ENCODE data around the gene TMEM204. TPM values are rescaled to one million over a fixed set of nuclear protein-coding genes. Genes with fewer than 3 reads are reported as not detected.
A peak's percentile ranks its signal among the peaks of the same experiment; 100 is the strongest.

The TMEM204 gene
- total RNA-seq, 3 donors from 2014 or later (not counting 1 experiment from before 2014, with no cell fraction given), result 3.3 to 14.1 (median 7.8) TPM

DNA sequence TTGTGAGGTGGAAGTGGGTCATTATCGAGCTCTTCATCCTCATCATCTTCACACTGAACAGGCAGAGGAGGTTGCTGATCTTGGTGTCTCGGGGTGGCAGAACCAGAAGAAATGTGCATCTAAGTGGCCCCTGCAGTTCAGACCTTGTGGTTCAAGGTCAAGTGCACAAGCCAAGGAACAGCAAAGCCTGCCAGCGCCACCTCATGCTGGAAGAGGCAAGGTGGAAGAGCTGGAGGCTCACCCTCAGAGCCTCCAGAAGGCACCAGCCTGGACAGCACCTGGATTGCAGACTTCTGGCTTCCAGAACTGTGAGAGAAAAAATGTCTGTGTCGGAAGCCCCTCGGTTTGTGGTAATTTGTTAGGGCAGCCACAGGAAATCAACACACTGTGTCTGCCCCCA, 45.7 kb downstream of the TMEM204 start:
- no peaks in the 10 kb centered on the region for H3K36me3 Mint-ChIP-seq
- no peaks in the 10 kb centered on the region for H3K4me1 Mint-ChIP-seq
- Histone ChIP-seq H3K27me3 (ENCODE audit: control insufficient read depth, insufficient read depth, low read length) (no peaks in the 10 kb centered on the region), H3K36me3 (ENCODE audit: control insufficient read depth, insufficient read depth, low read length) (no peaks in the 10 kb centered on the region), H3K4me3 (ENCODE audit: low read length) (no peak overlapping the region), H3K4me1 (ENCODE audit: control insufficient read depth, insufficient read depth, low read length) (no peaks in the 10 kb centered on the region), H3K27ac (ENCODE audit: low read length) (no peak overlapping the region), H3K9me3 (ENCODE audit: control insufficient read depth, insufficient read depth, low read length) (no peaks in the 10 kb centered on the region)
- no peak overlapping the region for H3K4me3 Mint-ChIP-seq
- H3K27me3 Mint-ChIP-seq (ENCODE audit: low read depth in 2 of 2), result no peaks in the 10 kb centered on the region
- H3K27ac Mint-ChIP-seq, result no peak overlapping the region
- TF ChIP-seq, protein P1, sequence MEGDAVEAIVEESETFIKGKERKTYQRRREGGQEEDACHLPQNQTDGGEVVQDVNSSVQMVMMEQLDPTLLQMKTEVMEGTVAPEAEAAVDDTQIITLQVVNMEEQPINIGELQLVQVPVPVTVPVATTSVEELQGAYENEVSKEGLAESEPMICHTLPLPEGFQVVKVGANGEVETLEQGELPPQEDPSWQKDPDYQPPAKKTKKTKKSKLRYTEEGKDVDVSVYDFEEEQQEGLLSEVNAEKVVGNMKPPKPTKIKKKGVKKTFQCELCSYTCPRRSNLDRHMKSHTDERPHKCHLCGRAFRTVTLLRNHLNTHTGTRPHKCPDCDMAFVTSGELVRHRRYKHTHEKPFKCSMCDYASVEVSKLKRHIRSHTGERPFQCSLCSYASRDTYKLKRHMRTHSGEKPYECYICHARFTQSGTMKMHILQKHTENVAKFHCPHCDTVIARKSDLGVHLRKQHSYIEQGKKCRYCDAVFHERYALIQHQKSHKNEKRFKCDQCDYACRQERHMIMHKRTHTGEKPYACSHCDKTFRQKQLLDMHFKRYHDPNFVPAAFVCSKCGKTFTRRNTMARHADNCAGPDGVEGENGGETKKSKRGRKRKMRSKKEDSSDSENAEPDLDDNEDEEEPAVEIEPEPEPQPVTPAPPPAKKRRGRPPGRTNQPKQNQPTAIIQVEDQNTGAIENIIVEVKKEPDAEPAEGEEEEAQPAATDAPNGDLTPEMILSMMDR (IDR thresholded peaks at IDR 0.05), result no peak
- intact Hi-C loops (cut with micrococcal nuclease), result no loop called here
- H3K9me3 Mint-ChIP-seq, result no peaks in the 10 kb centered on the region
- 66% methylated on average over 5 of the region's 5 CpGs for WGBS (ENCODE audit: insufficient coverage)
- ATAC-seq (no peak), DNase-seq (peak in 1 of 2 donors; percentile 36)

DNA sequence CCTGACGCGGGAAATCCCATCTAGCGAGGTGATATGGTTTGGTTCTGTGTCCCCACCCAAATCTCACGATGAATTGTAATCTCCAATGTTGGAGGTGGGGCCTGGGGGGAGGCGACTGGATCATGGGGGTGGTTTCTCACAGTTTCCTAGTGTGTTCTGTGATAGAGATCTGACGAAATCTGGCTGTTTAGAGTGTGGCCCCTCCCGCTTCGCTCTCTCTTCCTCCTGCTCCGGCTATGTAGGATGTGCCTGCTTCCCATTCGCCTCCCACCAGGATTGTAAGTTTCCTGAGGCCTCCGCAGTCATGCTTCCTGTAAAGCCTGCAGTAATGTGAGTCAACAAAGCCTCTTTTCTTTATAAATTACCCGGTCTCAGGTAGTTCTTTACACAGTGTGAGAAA, 46.8 kb downstream of the TMEM204 start:
- ATAC-seq, result no peak
- Mint-ChIP-seq H3K36me3 (no peaks in the 10 kb centered on the region), H3K27ac (no peak overlapping the region), H3K9me3 (no peaks in the 10 kb centered on the region), H3K4me1 (no peaks in the 10 kb centered on the region), H3K27me3 (ENCODE audit: low read depth in 2 of 2) (no peaks in the 10 kb centered on the region), H3K4me3 (no peak overlapping the region)
- no peaks in the 10 kb centered on the region for H3K36me3 ChIP-seq (ENCODE audit: control insufficient read depth, insufficient read depth, low read length)
- TF ChIP-seq, protein P1 (IDR thresholded peaks at IDR 0.05), result no peak
- no peaks in the 10 kb centered on the region for H3K27me3 ChIP-seq (ENCODE audit: control insufficient read depth, insufficient read depth, low read length)
- DNase-seq, result no peak
- H3K4me1 ChIP-seq (ENCODE audit: control insufficient read depth, insufficient read depth, low read length), result no peaks in the 10 kb centered on the region
- no peak overlapping the region for H3K4me3 ChIP-seq (ENCODE audit: low read length)
- H3K27ac ChIP-seq (ENCODE audit: low read length), result no peak overlapping the region
- intact Hi-C loops (cut with micrococcal nuclease), result no loop called here
- 94% methylated on average over 12 of the region's 12 CpGs for WGBS (ENCODE audit: insufficient coverage)
- no peaks in the 10 kb centered on the region for H3K9me3 ChIP-seq (ENCODE audit: control insufficient read depth, insufficient read depth, low read length)

DNA sequence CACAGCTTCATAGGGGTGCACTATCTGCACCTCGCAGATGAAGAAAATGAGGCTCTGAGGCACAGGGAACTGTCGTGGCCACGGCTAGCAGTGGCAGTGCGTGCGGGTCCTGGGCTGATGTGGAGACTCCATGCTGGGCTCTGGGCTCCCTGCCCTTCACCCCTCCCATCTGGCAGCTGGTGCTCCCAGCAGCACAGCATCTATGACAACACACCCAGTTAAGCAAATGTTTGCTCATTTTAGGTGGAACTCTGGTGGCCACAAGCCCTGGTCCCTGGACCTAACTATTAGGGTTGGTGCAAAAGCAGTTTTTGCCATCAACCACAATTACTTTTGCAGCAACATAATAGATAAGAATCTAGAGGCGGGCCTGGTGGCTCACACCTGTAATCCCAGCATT, 47.5 kb downstream of the TMEM204 start:
- H3K27ac ChIP-seq (ENCODE audit: low read length), result no peak overlapping the region
- Mint-ChIP-seq H3K9me3 (no peaks in the 10 kb centered on the region), H3K4me3 (no peak overlapping the region), H3K36me3 (no peaks in the 10 kb centered on the region), H3K4me1 (no peaks in the 10 kb centered on the region), H3K27me3 (ENCODE audit: low read depth in 2 of 2) (no peaks in the 10 kb centered on the region), H3K27ac (no peak overlapping the region)
- WGBS (ENCODE audit: insufficient coverage), result 93% methylated on average over 6 of the region's 6 CpGs
- H3K27me3 ChIP-seq (ENCODE audit: control insufficient read depth, insufficient read depth, low read length), result no peaks in the 10 kb centered on the region
- H3K36me3 ChIP-seq (ENCODE audit: control insufficient read depth, insufficient read depth, low read length), result no peaks in the 10 kb centered on the region
- no peak overlapping the region for H3K4me3 ChIP-seq (ENCODE audit: low read length)
- intact Hi-C loops (cut with micrococcal nuclease), result no loop called here
- TF ChIP-seq, protein P1 (IDR thresholded peaks at IDR 0.05), result no peak
- no peaks in the 10 kb centered on the region for H3K9me3 ChIP-seq (ENCODE audit: control insufficient read depth, insufficient read depth, low read length)
- H3K4me1 ChIP-seq (ENCODE audit: control insufficient read depth, insufficient read depth, low read length), result no peaks in the 10 kb centered on the region
- ATAC-seq (no peak), DNase-seq (no peak)

DNA sequence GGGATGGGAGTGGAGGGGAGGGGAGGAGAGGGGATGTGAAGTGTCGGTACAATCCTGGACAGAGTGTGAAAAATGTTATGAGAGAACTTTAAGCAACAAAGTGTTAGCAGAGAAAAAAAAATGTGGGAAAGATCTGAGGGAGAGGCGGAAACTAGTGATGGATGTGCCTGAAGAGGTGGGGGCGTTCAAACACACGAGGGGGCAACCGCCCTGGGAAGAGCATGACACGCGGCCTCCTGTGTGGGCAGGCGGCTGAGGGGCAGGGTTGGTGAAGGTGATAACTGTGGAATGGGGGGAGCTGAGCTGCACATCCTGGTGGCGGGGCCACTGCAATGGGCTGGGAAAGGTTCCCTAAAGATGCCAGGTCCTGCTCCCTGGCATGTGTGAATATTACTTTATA, 48.3 kb downstream of the TMEM204 start:
- Mint-ChIP-seq H3K4me3 (no peak overlapping the region), H3K9me3 (no peaks in the 10 kb centered on the region), H3K36me3 (no peaks in the 10 kb centered on the region), H3K27ac (no peak overlapping the region), H3K4me1 (no peaks in the 10 kb centered on the region), H3K27me3 (ENCODE audit: low read depth in 2 of 2) (no peaks in the 10 kb centered on the region)
- ATAC-seq (no peak), DNase-seq (no peak)
- no peak overlapping the region for H3K4me3 ChIP-seq (ENCODE audit: low read length)
- H3K36me3 ChIP-seq (ENCODE audit: control insufficient read depth, insufficient read depth, low read length), result no peaks in the 10 kb centered on the region
- no peak overlapping the region for H3K27ac ChIP-seq (ENCODE audit: low read length)
- 92% methylated on average over 9 of the region's 9 CpGs for WGBS (ENCODE audit: insufficient coverage)
- H3K4me1 ChIP-seq (ENCODE audit: control insufficient read depth, insufficient read depth, low read length), result no peaks in the 10 kb centered on the region
- intact Hi-C loops (cut with micrococcal nuclease), result no loop called here
- H3K27me3 ChIP-seq (ENCODE audit: control insufficient read depth, insufficient read depth, low read length), result no peaks in the 10 kb centered on the region
- TF ChIP-seq, protein P1 (IDR thresholded peaks at IDR 0.05), result no peak
- no peaks in the 10 kb centered on the region for H3K9me3 ChIP-seq (ENCODE audit: control insufficient read depth, insufficient read depth, low read length)

Data from natural killer cell (primary cell).